ENCODE results near the gene WFS1. TPM values are rescaled to one million over a fixed set of nuclear protein-coding genes. Genes with fewer than 3 reads are reported as not detected.
A peak's percentile ranks its signal among the peaks of the same experiment; 100 is the strongest.

The WFS1 gene
- total RNA-seq, 1 donor = 17.0 TPM

DNA sequence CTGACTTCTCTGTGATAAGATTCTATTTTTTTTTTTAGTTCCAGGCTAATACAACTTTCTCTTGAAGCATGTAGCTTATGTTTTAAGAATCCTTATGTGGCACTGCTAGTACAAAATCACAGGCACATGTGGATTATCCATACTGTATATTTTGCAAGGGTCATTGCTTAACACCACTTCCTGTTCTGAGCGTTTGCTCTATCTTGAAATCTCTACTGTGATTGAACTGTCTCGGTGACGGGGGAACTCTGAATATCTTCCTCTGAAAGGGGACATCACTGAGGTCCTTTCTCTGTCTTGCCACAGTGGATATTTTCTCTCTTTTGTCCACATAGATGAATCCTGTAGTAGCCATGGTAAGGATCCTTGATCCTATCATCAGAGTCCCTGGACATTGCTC lies 2.1 kb upstream of the WFS1 start:
- peak; percentile 26 for DNase-seq (ENCODE audit: insufficient read length, low spot score, missing footprints)
- Histone ChIP-seq H3K4me1 (ENCODE audit: insufficient read depth, low read length) (peaks cover 28% of the 10 kb centered on the region), H3K4me2 (ENCODE audit: insufficient read depth, low read length) (no peak overlapping the region)

GRCh38 chr4:6268650-6269615 lies 717 bp upstream of the WFS1 start:
- peaks cover 42% of the 10 kb centered on the region for H3K4me1 ChIP-seq (ENCODE audit: insufficient read depth, low read length)
- H3K9me3 ChIP-seq (ENCODE audit: low read depth, low read length) = no peaks in the 10 kb centered on the region
- H4K20me1 ChIP-seq (ENCODE audit: insufficient read depth, low read length) = peaks cover 24% of the 10 kb centered on the region
- TF ChIP-seq, protein P1, sequence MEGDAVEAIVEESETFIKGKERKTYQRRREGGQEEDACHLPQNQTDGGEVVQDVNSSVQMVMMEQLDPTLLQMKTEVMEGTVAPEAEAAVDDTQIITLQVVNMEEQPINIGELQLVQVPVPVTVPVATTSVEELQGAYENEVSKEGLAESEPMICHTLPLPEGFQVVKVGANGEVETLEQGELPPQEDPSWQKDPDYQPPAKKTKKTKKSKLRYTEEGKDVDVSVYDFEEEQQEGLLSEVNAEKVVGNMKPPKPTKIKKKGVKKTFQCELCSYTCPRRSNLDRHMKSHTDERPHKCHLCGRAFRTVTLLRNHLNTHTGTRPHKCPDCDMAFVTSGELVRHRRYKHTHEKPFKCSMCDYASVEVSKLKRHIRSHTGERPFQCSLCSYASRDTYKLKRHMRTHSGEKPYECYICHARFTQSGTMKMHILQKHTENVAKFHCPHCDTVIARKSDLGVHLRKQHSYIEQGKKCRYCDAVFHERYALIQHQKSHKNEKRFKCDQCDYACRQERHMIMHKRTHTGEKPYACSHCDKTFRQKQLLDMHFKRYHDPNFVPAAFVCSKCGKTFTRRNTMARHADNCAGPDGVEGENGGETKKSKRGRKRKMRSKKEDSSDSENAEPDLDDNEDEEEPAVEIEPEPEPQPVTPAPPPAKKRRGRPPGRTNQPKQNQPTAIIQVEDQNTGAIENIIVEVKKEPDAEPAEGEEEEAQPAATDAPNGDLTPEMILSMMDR (IDR thresholded peaks at IDR 0.05; ENCODE audit: extremely low read depth, low read depth, low read length) = no peak
- peak overlapping the region; percentile 94 for H2AFZ ChIP-seq (ENCODE audit: low read length)
- H3K4me3 ChIP-seq (ENCODE audit: insufficient read depth, low read length) = peak overlapping the region; percentile 87
- peaks cover 15% of the 10 kb centered on the region for H3K27me3 ChIP-seq (ENCODE audit: insufficient read depth, low read length)
- peak; percentile 85 for DNase-seq (ENCODE audit: insufficient read length, low spot score, missing footprints)
- H3K27ac ChIP-seq (ENCODE audit: low read depth, low read length) = no peak overlapping the region
- H3K36me3 ChIP-seq (ENCODE audit: insufficient read depth, low read length) = no peaks in the 10 kb centered on the region
- peak overlapping the region; percentile 81 for H3K4me2 ChIP-seq (ENCODE audit: insufficient read depth, low read length)
- H3K79me2 ChIP-seq (ENCODE audit: insufficient read depth, low read length) = no peaks in the 10 kb centered on the region

More for the DNA sequence above, 2.1 kb upstream of the WFS1 start:
- H3K4me3 ChIP-seq (ENCODE audit: insufficient read depth, low read length) = no peak overlapping the region
- H3K27me3 ChIP-seq (ENCODE audit: insufficient read depth, low read length) = peaks cover 15% of the 10 kb centered on the region
- H3K27ac ChIP-seq (ENCODE audit: low read depth, low read length) = no peak overlapping the region
- TF ChIP-seq, protein P1 (IDR thresholded peaks at IDR 0.05; ENCODE audit: extremely low read depth, low read depth, low read length) = no peak
- H2AFZ ChIP-seq (ENCODE audit: low read length) = no peak overlapping the region
- H3K9me3 ChIP-seq (ENCODE audit: low read depth, low read length) = no peaks in the 10 kb centered on the region
- H3K36me3 ChIP-seq (ENCODE audit: insufficient read depth, low read length) = no peaks in the 10 kb centered on the region
- peaks cover 12% of the 10 kb centered on the region for H4K20me1 ChIP-seq (ENCODE audit: insufficient read depth, low read length)
- H3K79me2 ChIP-seq (ENCODE audit: insufficient read depth, low read length) = no peaks in the 10 kb centered on the region

GRCh38 chr4:6270636-6271121 lies 1.0 kb downstream of the WFS1 start:
- peaks cover 12% of the 10 kb centered on the region for H3K27me3 ChIP-seq (ENCODE audit: insufficient read depth, low read length)
- no peak overlapping the region for H3K27ac ChIP-seq (ENCODE audit: low read depth, low read length)
- H4K20me1 ChIP-seq (ENCODE audit: insufficient read depth, low read length) = peaks cover 37% of the 10 kb centered on the region
- TF ChIP-seq, protein P1 (IDR thresholded peaks at IDR 0.05; ENCODE audit: extremely low read depth, low read depth, low read length) = no peak
- peak; percentile 83 for DNase-seq (ENCODE audit: insufficient read length, low spot score, missing footprints)
- H3K79me2 ChIP-seq (ENCODE audit: insufficient read depth, low read length) = peaks cover 13% of the 10 kb centered on the region
- H3K4me3 ChIP-seq (ENCODE audit: insufficient read depth, low read length) = peak overlapping the region; percentile 87
- no peaks in the 10 kb centered on the region for H3K36me3 ChIP-seq (ENCODE audit: insufficient read depth, low read length)
- H3K4me2 ChIP-seq (ENCODE audit: insufficient read depth, low read length) = peak overlapping the region; percentile 91
- H3K4me1 ChIP-seq (ENCODE audit: insufficient read depth, low read length) = peaks cover 42% of the 10 kb centered on the region
- H3K9me3 ChIP-seq (ENCODE audit: low read depth, low read length) = no peaks in the 10 kb centered on the region
- H2AFZ ChIP-seq (ENCODE audit: low read length) = peak overlapping the region; percentile 74

GRCh38 chr4:6271206-6271605 lies 1.6 kb downstream of the WFS1 start:
- H4K20me1 ChIP-seq (ENCODE audit: insufficient read depth, low read length) = peaks cover 43% of the 10 kb centered on the region
- H3K4me3 ChIP-seq (ENCODE audit: insufficient read depth, low read length) = no peak overlapping the region
- peak overlapping the region; percentile 15 for H3K27ac ChIP-seq (ENCODE audit: low read depth, low read length)
- H3K4me2 ChIP-seq (ENCODE audit: insufficient read depth, low read length) = peak overlapping the region; percentile 91
- peaks cover 17% of the 10 kb centered on the region for H3K79me2 ChIP-seq (ENCODE audit: insufficient read depth, low read length)
- peak; percentile 19 for DNase-seq (ENCODE audit: insufficient read length, low spot score, missing footprints)
- no peaks in the 10 kb centered on the region for H3K36me3 ChIP-seq (ENCODE audit: insufficient read depth, low read length)
- TF ChIP-seq, protein P1 (IDR thresholded peaks at IDR 0.05; ENCODE audit: extremely low read depth, low read depth, low read length) = no peak
- no peak overlapping the region for H2AFZ ChIP-seq (ENCODE audit: low read length)
- no peaks in the 10 kb centered on the region for H3K9me3 ChIP-seq (ENCODE audit: low read depth, low read length)
- peaks cover 12% of the 10 kb centered on the region for H3K27me3 ChIP-seq (ENCODE audit: insufficient read depth, low read length)
- H3K4me1 ChIP-seq (ENCODE audit: insufficient read depth, low read length) = peaks cover 42% of the 10 kb centered on the region

All from osteoblast (primary cell).